ENCODE measurements around the gene MIGA1. TPM values are rescaled to one million over a fixed set of nuclear protein-coding genes. Genes with fewer than 3 reads are reported as not detected.

The MIGA1 gene
- total RNA-seq, 1 experiment from 2014 or later = 14.4 TPM

GRCh38 chr1:77866296-77866695 lies 86.8 kb downstream of the MIGA1 start:
- POLR2A ChIA-PET = interaction anchor here (0.6 kb wide), 1 partner anchor 50 kb away, joined by 3 read pairs; no protein-coding TSS in a partner anchor
- CTCF ChIA-PET = no interaction called here

GRCh38 chr1:77872645-77873044 lies 93.2 kb downstream of the MIGA1 start:
- no peak for DNase-seq (ENCODE audit: low read depth, low spot score)
- no peak overlapping the region for H3K27ac ChIP-seq (ENCODE audit: low read length)
- intact Hi-C loops (cut with micrococcal nuclease; ENCODE audit: unreplicated experiment) (no loop called here), in situ Hi-C loops (cut with HindIII; ENCODE audit: low pct_unique_long_range_greater_than_20kb, low sequenced_read_pairs) (no loop called here)
- no TSS peak for BruUV-seq (replicated peaks)
- CTCF ChIA-PET = no interaction called here
- no peaks in the 10 kb centered on the region for H3K4me1 ChIP-seq (ENCODE audit: control insufficient read depth, insufficient read depth, low read length)
- no peaks in the 10 kb centered on the region for H3K27me3 ChIP-seq (ENCODE audit: control insufficient read depth, insufficient read depth, low read length)
- H3K9me3 ChIP-seq (ENCODE audit: control insufficient read depth, insufficient read depth, low read depth, low read length) = no peaks in the 10 kb centered on the region
- H3K4me3 ChIP-seq (ENCODE audit: low read depth in 2 of 2, low read length in 2 of 2) = no peak overlapping the region
- H3K36me3 ChIP-seq (ENCODE audit: control insufficient read depth, insufficient read depth, low read length) = no peaks in the 10 kb centered on the region
- POLR2A ChIA-PET = no interaction called here
- TF ChIP-seq SIN3A (IDR thresholded peaks at IDR 0.05; ENCODE audit: borderline replicate concordance, insufficient read depth, low read depth, low read length) = no peak
- no peak for TF ChIP-seq POLR2AphosphoS5 (IDR thresholded peaks at IDR 0.05; ENCODE audit: low read depth, low read length)
- no peak for TF ChIP-seq TCF7L2 (IDR thresholded peaks at IDR 0.05; ENCODE audit: low read depth, low read length)
- TF ChIP-seq REST (IDR thresholded peaks at IDR 0.05; ENCODE audit: insufficient read depth in 1 of 2, low read depth in 2 of 2, low read length in 1 of 2) = no peak
- TF ChIP-seq CTCF (IDR thresholded peaks at IDR 0.05) = no peak
- no peak for ATAC-seq

More at GRCh38 chr1:77866296-77866695, 86.8 kb downstream of the MIGA1 start:
- ATAC-seq = no peak
- H3K27me3 ChIP-seq (ENCODE audit: control insufficient read depth, insufficient read depth, low read length) = no peaks in the 10 kb centered on the region
- no peak for TF ChIP-seq CTCF (IDR thresholded peaks at IDR 0.05)
- no peak for TF ChIP-seq POLR2AphosphoS5 (IDR thresholded peaks at IDR 0.05; ENCODE audit: low read depth, low read length)
- H3K36me3 ChIP-seq (ENCODE audit: control insufficient read depth, insufficient read depth, low read length) = no peaks in the 10 kb centered on the region
- DNase-seq (ENCODE audit: low read depth, low spot score) = no peak
- no peaks in the 10 kb centered on the region for H3K4me1 ChIP-seq (ENCODE audit: control insufficient read depth, insufficient read depth, low read length)
- no TSS peak for BruUV-seq (replicated peaks)
- no peaks in the 10 kb centered on the region for H3K9me3 ChIP-seq (ENCODE audit: control insufficient read depth, insufficient read depth, low read depth, low read length)
- intact Hi-C loops (cut with micrococcal nuclease; ENCODE audit: unreplicated experiment) = no loop called here
- no peak overlapping the region for H3K4me3 ChIP-seq (ENCODE audit: low read depth in 2 of 2, low read length in 2 of 2)
- in situ Hi-C loops (cut with HindIII; ENCODE audit: low pct_unique_long_range_greater_than_20kb, low sequenced_read_pairs) = no loop called here
- H3K27ac ChIP-seq (ENCODE audit: low read length) = no peak overlapping the region

Measured in Panc1 (cell line).